Heart left ventricle (tissue), 16 donors: Measurements from ENCODE around the gene HMCN2. TPM values are rescaled to one million over a fixed set of nuclear protein-coding genes. Genes with fewer than 3 reads are reported as not detected.

Experiments used
- ATAC-seq, 4 donors: fragments of 200-7000 bp; cut with Tn5 transposase; one replicate each; pipeline ENCODE4 v1.9.1; 2020 to 2022; ENCODE audit warnings: moderate library complexity in 4 of 4, mild to moderate bottlenecking in 3 of 4, moderate number of reproducible peaks in 1 of 4
- DNase-seq, 5 donors: peaks; one replicate each; pipeline ENCODE4 v3.0.0-alpha.2; 2020
- H3K27ac ChIP-seq, 12 donors: fragments of 200-600 bp; sonication (generic) in 4 of 12; one replicate each; pipeline versions ENCODE4 v1.5.0 to v1.8.0; 2016 to 2022; ENCODE audit warnings: mild to moderate bottlenecking in 2 of 12
- H3K27me3 ChIP-seq, 9 donors: fragments of 200-600 bp; sonication (generic) in 2 of 9; one replicate each; pipeline versions ENCODE4 v1.5.1 to v1.8.0; 2016 to 2022; ENCODE audit warnings: mild to moderate bottlenecking in 3 of 9
- H3K36me3 ChIP-seq, 9 donors: fragments of 200-600 bp; sonication (generic) in 2 of 9; one replicate each; pipeline versions ENCODE4 v1.5.0 to v1.8.0; 2018 to 2022; ENCODE audit warnings: mild to moderate bottlenecking in 2 of 9
- H3K4me1 ChIP-seq, 12 donors: fragments of 200-600 bp; sonication (generic) in 4 of 12; one replicate each; pipeline versions ENCODE4 v1.5.0 to v1.8.0; 2016 to 2022; ENCODE audit warnings: mild to moderate bottlenecking in 3 of 12
- H3K4me3 ChIP-seq, 12 donors: fragments of 200-600 bp; sonication (generic) in 4 of 12; one replicate each; pipeline versions ENCODE4 v1.5.0 to v1.8.0; 2017 to 2022; ENCODE audit warnings: mild to moderate bottlenecking in 9 of 12, moderate library complexity in 4 of 12
- H3K9me3 ChIP-seq, 12 donors: fragments of 200-600 bp; sonication (generic) in 4 of 12; one replicate each; pipeline versions ENCODE4 v1.5.0 to v1.8.0; 2016 to 2022; ENCODE audit warnings: mild to moderate bottlenecking in 1 of 12
- POLR2A ChIP-seq, 2 donors: fragments of 450-650 bp; IDR thresholded peaks; one replicate each; pipeline ENCODE4 v1.6.1; 2017; ENCODE audit warnings: antibody characterized with exemption in 2 of 2, mild to moderate bottlenecking in 2 of 2, moderate library complexity in 2 of 2
- WGBS, 4 donors: extraction: QIAGEN DNeasy Blood & Tissue Kit in 2 of 4; methylation state at CpG; one replicate each; pipeline versions ENCODE4 v1.1.5 to v1.1.7; 2013 to 2018; 5-methylcytosine and 5-hydroxymethylcytosine counted together
- intact Hi-C, 10 donors: fragments of 100-400 bp; cut with DNase I; formaldehyde crosslinking; loops; one replicate each; pipeline versions ENCODE4 v1.11.1 to v1.14.2; 2022
- polyA plus RNA-seq, 2 donors: library from polyadenylated mRNA; stranded (reverse); fragments of 200-250 nt; gene quantifications; one replicate each; pipeline ENCODE4 v1.2.3, GENCODE V29; 2013
- total RNA-seq, 9 donors: library from RNA; depleted of rRNA in 2 of 9; stranded (reverse); fragments of >200 nt in 2 of 9; fragmentation: NEBNext Ultra II Directional in 3 of 9; extraction: Animal tissue kit (Norgen Biotek cat#: 25700) in 3 of 9; gene quantifications; one replicate each; pipeline versions ENCODE4 v1.1.0 to v1.2.4, GENCODE V29; 2016 to 2023
- TF ChIP-seq, protein P1 (sequence below), 12 donors: fragments of 200-600 bp; sonication (generic) in 4 of 12; IDR thresholded peaks; one replicate each; pipeline versions ENCODE4 v1.5.0 to v1.8.0; 2018 to 2022; ENCODE audit warnings: antibody characterized with exemption in 12 of 12, mild to moderate bottlenecking in 5 of 12
- donor health status: ischemic (EF 13 %, LVEDD 7.1; RV severe dilation, severe dysfunction).
- donor health status: healthy with polysubstance abuse.
- donor health status: DM: no; HTN: yes; CAD: no.
- donor health status: DM: no; HTN: no; CAD: no.
- donor health status: ischemic (EF 25% LVEDD 6.9; RV normal size, moderate dysfunction).
- donor health status: ischemic (EF 25% LVEDD 5.7; RV mildly dilated, moderate dysfunction).
- donor health status: healthy.
- donor health status: DM: yes; HTN: yes; CAD: no.
- donor health status: ischemic (EF 35%, LVEDD 5.7; RV mildly dilated, moderate dysfunction).
- donor health status: nonischemic (EF 11% LVEDD 7.7; RV severe dilation, severe dysfunction).
- donor health status: DM: yes; HTN: yes; CAD: no.
- donor health status: PGD.
- donor health status: ischemic (EF 29% LVEDD 5.4; RV normal size, mild dysfunction).
- donor health status: nonischemic (EF 23%, LVEDD 6.1; RV moderate dilation, normal function).

The HMCN2 gene
- total and polyA plus RNA-seq, 11 donors, result 2.3 to 10.4 (median 4.3) TPM

DNA sequence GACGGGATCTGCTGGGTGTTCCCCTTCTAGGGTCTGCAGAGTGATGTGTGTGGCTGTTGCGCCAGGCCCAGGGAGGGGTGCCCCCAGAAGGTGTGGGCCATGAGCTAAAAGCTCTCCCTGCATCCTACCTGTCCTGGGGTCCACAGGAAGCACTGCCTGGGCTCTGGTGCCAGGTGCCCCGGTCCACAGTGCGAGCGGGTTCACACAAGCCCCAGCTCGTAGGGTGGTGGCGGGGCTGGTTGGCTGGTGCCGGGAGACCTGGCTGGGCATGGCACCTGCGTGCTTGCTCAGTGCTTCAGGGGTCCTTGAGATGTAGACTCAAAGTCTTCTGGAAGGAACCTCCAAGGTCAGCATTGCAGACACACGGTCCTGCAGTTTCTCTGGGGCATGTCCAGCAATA, 204.7 kb downstream of the HMCN2 start:
- Histone ChIP-seq H3K27ac (no peak overlapping the region), H3K9me3 (no peaks in the 10 kb centered on the region), H3K4me3 (no peak overlapping the region), H3K27me3 (no peaks in the 10 kb centered on the region), H3K4me1 (no peaks in the 10 kb centered on the region), H3K36me3 (peaks cover 0 to 57% (median 4%) of the 10 kb centered on the region in 9 donors)
- 83 to 95% (median 92%) methylated on average over 4 to 10 of the region's 10 CpGs for WGBS, 4 donors
- no peak for ATAC-seq
- no peak for DNase-seq
- TF ChIP-seq, protein P1, sequence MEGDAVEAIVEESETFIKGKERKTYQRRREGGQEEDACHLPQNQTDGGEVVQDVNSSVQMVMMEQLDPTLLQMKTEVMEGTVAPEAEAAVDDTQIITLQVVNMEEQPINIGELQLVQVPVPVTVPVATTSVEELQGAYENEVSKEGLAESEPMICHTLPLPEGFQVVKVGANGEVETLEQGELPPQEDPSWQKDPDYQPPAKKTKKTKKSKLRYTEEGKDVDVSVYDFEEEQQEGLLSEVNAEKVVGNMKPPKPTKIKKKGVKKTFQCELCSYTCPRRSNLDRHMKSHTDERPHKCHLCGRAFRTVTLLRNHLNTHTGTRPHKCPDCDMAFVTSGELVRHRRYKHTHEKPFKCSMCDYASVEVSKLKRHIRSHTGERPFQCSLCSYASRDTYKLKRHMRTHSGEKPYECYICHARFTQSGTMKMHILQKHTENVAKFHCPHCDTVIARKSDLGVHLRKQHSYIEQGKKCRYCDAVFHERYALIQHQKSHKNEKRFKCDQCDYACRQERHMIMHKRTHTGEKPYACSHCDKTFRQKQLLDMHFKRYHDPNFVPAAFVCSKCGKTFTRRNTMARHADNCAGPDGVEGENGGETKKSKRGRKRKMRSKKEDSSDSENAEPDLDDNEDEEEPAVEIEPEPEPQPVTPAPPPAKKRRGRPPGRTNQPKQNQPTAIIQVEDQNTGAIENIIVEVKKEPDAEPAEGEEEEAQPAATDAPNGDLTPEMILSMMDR (IDR thresholded peaks at IDR 0.05), result no peak
- TF ChIP-seq POLR2A (IDR thresholded peaks at IDR 0.05), result no peak
- intact Hi-C loops, result no loop called here

GRCh38 chr9:130470950-130471349, 205.4 kb downstream of the HMCN2 start:
- WGBS, 4 donors, result 90 to 95% (median 93%) methylated on average over 10 to 12 of the region's 12 CpGs
- Histone ChIP-seq H3K4me3 (no peak overlapping the region), H3K36me3 (peaks cover 0 to 53% (median 0%) of the 10 kb centered on the region in 9 donors), H3K9me3 (no peaks in the 10 kb centered on the region), H3K27me3 (no peaks in the 10 kb centered on the region), H3K4me1 (no peaks in the 10 kb centered on the region), H3K27ac (no peak overlapping the region)
- intact Hi-C loops, result no loop called here
- TF ChIP-seq POLR2A (IDR thresholded peaks at IDR 0.05), result no peak
- TF ChIP-seq, protein P1 (IDR thresholded peaks at IDR 0.05), result no peak
- ATAC-seq, result no peak
- DNase-seq, result no peak

- H3K4me3 ChIP-seq, result no peak overlapping the region
- H3K4me1 ChIP-seq, result no peaks in the 10 kb centered on the region
- DNase-seq, result no peak
- no peaks in the 10 kb centered on the region for H3K9me3 ChIP-seq
- H3K36me3 ChIP-seq, result peaks cover 0 to 53% (median 0%) of the 10 kb centered on the region in 9 donors
- WGBS, 4 donors, result 76 to 78% (median 77%) methylated on average over 19 to 20 of the region's 20 CpGs
- ATAC-seq, result no peak
- no peaks in the 10 kb centered on the region for H3K27me3 ChIP-seq
- intact Hi-C loops, result no loop called here
- no peak overlapping the region for H3K27ac ChIP-seq
- TF ChIP-seq POLR2A (IDR thresholded peaks at IDR 0.05), result no peak
- TF ChIP-seq, protein P1 (IDR thresholded peaks at IDR 0.05), result no peak
Observed at GRCh38 chr9:130471411-130472183, 206.0 kb downstream of the HMCN2 start.

DNA sequence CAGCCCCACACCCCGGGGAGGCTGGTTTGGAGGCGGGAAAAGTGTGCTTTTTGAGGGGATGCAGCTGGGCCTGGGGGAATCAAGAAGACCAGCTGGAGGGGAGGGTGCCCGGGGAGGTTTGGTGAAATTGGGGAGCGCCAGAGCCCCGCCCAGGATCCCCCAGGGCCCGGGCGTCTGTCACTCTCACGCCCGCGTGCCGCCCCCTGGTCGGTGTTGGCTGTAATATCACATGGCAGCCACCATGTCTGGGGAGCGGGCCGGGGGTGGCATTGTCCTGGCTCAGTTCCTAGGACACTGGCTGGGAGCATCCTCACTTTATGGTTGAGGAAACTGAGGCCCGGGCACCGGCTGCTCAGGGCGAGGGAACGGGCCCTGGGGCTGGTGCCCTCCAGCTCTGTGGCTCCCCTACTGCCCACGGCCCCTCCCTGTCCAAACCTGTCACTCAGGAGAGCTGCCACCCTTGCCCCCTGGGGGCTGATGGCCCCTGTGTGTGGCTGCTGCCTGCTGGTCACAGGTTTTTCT, 206.7 kb downstream of the HMCN2 start:
- H3K9me3 ChIP-seq, result no peaks in the 10 kb centered on the region
- intact Hi-C loops, result no loop called here
- ATAC-seq, result no peak
- H3K36me3 ChIP-seq, result peaks cover 0 to 53% (median 0%) of the 10 kb centered on the region in 9 donors
- no peaks in the 10 kb centered on the region for H3K4me1 ChIP-seq
- H3K4me3 ChIP-seq, result no peak overlapping the region
- DNase-seq, result no peak
- H3K27me3 ChIP-seq, result no peaks in the 10 kb centered on the region
- WGBS, 4 donors, result 82 to 89% (median 87%) methylated on average over 12 to 19 of the region's 19 CpGs
- no peak for TF ChIP-seq POLR2A (IDR thresholded peaks at IDR 0.05)
- TF ChIP-seq, protein P1 (IDR thresholded peaks at IDR 0.05), result no peak
- H3K27ac ChIP-seq, result no peak overlapping the region
